HG03095 (cell line): ENCODE data around the gene AARSD1.
"Not testable (repeated sequence)": the region's sequence is repeated elsewhere in the genome, so short reads cannot be mapped to it uniquely, and the experiment has no call there.

ENCODE experiments used
- ATAC-seq: cut with Tn5 transposase; IDR thresholded peaks from one replicate; pipeline ENCODE4 v1.9.1; 2021; ENCODE audit warnings: moderate library complexity; ENCODE audit not compliant: unreplicated experiment

Gene AARSD1, protein sequence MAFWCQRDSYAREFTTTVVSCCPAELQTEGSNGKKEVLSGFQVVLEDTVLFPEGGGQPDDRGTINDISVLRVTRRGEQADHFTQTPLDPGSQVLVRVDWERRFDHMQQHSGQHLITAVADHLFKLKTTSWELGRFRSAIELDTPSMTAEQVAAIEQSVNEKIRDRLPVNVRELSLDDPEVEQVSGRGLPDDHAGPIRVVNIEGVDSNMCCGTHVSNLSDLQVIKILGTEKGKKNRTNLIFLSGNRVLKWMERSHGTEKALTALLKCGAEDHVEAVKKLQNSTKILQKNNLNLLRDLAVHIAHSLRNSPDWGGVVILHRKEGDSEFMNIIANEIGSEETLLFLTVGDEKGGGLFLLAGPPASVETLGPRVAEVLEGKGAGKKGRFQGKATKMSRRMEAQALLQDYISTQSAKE

DNA sequence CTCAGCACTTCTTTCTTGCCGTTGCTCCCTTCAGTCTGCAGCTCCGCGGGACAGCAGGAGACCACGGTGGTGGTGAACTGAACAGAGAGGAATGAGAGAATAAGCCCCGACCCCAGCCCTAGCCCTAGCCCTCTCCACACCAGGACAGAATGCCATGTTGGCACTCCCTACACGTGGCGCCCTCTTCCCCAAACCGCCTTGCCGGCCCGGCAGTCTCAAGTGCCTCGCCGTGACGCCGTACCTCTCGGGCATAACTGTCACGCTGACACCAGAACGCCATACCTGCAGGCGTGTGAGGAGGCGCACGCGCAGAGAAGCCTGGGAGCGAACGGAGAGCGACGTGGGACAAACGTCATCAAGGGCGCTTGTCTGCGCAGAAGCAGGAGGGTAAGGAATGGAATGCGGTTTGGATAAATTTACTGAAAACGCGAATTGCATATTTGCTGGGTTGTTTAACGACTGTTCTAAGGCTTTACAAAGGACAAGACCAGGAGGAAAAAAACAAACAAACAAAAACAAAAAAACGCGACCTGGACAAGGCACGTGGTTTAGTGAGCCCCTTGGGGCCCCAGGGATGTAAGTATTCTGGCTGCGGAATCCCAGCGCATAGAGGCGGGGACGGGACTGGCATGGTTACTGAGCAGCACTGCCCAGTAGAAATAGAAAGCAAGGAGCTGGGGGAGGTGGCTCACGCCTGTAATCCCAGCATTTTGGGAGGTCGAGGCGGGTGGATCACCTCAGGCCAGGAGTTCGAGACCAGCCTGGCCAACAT lies at the start of gene AARSD1:
TSS of gene AARSD1 (minus strand) at position 294 of the 772 bp plus-strand sequence. CDS start at position 280, 14 bp downstream.
- peak; percentile 85 for ATAC-seq

DNA sequence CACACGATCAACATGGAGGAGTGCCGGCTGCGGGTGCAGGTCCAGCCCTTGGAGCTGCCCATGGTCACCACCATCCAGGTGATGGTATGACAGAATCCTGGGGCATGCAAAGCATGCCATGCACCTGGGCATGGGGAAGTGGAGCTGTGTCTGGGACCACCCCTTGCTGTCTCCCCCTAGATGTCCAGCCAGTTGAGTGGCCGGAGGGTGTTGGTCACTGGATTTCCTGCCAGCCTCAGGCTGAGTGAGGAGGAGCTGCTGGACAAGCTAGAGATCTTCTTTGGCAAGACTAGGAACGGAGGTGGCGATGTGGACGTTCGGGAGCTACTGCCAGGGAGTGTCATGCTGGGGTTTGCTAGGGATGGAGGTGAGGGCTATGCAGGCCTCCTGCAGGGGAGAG lies 49.0 kb upstream of the AARSD1 start:
- ATAC-seq: no peak

DNA sequence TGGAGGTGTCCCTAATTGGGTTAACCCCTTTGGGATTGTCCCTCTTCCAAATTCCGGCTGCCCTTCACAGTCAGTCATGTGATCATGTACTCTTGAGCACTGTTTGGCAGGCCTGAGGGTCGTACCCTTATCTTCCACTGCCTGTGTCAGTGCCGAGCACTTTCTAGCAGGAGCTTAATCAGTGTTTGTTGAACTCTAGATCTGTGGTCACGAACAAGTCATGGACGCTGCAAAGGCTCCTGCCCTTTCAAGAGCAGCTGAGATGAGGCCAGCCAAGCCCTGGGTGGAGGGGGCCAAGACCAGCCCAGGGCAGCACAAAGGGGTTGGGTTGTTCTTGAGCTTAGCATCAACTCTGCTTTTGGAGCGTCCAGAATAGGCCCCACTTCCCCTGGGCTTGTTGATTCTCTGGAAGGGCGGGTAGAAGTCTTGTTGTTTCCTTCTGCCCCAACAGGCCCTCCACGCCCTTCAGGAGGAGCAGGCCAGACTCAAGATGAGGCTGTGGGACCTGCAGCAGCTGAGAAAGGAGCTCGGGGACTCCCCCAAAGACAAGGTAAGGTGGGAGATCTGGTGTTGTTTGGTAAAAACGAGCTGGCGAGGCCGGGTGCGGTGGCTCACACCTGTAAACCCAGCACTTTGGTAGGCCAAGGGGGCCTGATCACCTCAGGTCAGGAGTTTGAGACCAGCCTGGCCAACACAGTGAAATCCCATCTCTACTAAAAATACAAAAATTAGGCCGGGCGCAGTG lies 47.6 kb upstream of the AARSD1 start:
- ATAC-seq: no peak

DNA sequence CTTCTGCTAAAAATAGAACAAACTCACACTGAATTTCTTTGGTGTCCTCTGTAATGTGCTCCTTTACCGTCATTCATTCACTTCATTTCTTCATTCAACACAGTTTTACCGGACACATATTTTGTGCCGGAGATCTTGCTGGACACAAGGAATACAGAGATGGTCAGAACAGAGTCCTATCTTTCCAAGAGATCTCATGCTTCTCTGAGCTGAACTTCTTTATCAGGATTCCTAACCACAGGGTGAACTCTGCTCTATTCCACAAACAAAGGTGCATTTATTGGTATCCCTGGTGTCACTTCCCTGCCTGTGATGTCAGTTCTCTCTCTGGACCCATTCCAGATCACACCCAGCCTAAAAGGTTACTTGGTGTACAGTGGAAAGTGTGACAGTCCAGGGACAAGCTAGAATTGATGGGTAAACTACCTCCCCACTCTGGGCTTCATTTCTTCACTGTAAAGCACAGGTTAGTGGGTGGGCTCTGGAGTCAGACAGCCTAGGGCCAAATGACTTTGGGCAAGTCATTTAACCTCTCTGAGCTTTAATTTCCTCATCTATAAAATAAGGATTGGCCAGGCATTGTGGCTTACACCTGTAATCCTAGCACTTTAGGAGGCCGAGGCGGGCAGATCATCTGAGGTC lies 46.5 kb upstream of the AARSD1 start:
- ATAC-seq: no peak

DNA sequence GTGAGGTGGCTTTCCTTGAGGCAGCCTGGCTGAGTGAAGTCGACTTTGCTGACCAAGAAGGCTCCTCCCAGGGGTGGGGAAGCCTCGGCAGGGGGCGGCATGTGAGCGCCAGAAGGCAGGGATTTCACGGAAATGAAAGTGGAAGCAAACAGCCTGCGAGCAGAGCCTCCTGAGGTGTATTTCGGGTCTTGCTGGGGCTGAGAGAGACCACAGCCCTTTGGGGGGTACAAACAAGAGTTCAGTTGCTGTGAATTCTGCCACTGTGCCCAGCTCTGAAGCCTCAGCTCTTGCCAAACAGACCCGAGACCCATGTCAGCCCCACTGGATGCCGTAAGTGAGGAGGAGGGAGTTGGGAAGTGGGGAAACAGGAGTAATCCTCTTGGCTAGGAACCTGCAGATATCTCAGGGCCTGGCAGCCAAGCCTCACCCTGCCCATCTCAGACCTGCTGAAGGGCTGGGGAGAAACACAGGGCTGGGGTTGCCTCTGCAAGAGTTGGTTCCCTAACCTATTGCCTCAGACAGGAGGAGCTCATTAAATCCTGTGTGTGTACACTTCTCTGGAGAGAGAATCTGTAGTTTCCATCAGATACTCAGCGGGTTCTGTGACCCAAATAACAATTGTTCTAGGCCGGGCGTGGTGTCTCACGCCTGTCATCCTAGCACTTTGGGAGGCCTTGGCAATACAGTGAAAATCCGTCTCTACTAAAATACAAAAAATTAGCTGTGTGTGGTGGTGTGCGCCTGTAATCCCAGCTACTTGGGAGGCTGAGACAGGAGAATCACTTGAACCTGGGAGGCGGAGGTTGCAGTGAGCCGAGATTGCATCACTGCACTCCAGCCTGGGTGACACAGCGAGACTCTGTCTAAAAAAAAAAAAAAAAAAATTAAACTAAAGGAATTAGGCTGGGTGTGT lies 42.6 kb upstream of the AARSD1 start, which contains the start of gene IFI35:
TSS of gene IFI35 (plus strand) at position 146 of the 913 bp plus-strand sequence. CDS start at position 310, 164 bp downstream.
- peak; percentile 82 for ATAC-seq

DNA sequence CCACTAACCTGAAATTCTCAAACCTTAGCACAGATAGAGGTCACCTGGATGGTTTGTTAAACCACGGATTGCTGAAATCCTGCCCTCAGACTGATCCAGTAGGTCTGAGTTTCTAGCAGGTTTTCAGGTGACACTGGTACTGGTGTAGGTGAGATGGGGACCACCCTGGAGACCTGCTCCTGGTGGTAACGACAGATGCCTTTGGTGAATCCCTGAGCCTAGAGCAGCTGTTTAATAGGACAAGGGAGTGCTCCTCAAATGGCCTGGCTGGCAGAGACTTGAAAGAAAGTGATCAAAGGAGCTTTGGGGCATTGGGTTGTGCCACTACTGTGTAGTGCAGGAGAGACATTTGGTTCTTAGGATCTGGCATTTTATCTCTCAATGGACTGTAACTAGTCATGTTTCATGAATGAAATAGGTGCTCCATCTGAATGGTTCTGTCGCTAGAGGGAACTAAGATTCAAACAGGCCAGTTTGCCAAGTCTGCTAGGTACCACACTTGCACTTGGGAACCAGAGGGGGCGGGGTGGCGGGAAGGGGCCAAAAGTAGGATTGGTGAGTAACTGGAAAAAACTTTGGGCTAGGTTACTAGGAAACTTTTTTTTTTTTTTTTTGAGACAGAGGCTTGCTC lies 39.4 kb upstream of the AARSD1 start:
- no peak for ATAC-seq

DNA sequence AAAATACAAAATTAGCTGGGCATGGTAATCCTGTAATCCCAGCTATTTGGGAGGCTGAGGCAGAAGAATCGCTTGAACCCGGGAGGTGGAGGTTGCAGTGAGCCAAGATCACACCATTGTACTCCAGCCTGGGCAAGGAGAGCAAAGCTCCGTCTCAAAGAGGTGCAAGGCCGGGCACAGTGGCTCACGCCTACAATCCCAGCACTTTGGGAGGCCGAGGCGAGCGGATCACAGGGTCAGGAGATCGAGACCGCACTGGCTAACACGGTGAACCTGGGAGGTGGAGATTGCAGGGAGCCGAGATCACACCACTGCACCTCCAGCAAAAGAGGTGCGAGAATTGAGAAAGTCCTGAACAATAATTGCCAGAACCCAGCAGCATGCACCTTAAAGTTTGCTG lies 36.6 kb upstream of the AARSD1 start:
- not testable (repeated sequence) for ATAC-seq

DNA sequence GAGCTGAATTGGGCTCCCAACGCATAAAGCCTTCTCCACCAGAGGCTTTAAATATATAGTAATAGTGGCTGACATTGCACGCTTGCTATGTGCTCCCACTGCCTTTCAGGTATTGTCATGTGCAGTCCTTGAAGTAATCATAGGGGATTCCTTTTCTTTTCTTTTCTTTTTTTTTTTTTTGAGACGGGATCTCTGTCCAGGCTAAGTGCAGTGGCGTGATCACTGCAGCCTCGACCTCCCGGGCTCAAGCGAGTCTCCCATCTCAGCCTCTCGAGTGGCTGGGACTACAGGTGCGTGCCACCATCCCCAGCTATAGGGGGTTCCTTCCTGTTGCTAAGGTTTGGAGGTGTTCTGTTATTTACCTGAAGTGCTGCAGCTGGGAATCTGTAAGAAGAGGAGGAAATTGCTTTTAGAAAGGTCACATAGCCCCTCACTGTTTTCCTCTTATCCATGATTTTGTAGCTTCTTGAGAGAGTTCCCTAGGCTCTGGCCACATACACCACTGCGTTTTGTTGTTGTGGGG lies 34.8 kb upstream of the AARSD1 start:
- ATAC-seq: no peak

DNA sequence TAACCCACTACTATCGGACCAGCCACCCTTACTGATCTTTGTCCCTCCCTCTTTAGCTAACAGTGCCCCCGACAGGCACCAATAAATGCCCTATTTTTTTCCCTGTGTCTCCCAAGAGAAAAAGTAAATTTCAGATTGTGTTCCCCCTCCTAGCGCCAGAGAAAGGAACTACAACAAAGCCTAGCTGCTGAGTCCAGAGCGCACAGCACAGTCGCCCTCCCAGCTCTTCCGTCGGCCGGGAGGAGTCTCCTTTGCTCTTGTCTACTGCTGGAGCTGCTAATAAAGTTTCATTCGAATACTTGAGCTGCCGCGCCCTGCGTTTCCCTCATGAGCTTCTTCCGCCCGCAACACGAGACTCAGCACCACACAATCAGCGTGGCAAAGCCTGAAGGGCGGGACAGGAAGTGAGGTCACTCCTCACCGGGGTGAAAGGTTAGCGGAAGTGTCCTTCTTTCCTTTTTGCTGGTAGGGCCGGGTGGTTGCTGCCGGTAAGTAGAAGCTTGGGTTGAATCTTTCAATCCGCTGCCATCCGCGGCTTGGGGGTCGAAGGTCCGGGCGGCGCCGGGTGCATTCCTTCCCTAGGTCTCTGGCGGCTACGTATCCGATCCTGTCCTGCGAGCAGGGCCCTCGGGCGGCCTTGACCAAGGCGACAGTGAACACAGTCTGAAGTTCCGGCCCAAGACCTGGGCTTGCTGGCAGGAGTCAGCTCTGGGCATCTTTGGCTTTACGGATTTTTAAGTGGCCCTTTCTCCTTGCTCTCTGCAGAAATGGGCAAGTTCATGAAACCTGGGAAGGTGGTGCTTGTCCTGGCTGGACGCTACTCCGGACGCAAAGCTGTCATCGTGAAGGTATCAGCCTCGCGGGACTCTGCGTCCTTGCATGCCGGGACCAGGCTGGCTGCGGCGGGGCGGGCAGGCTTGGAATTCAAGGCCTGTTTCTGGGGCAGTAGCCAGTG lies 34.0 kb upstream of the AARSD1 start, which contains the start of gene RPL27:
TSS of gene RPL27 (plus strand) at position 436 of the 955 bp plus-strand sequence. CDS start at position 768, 332 bp downstream.
- ATAC-seq: peak; percentile 88

DNA sequence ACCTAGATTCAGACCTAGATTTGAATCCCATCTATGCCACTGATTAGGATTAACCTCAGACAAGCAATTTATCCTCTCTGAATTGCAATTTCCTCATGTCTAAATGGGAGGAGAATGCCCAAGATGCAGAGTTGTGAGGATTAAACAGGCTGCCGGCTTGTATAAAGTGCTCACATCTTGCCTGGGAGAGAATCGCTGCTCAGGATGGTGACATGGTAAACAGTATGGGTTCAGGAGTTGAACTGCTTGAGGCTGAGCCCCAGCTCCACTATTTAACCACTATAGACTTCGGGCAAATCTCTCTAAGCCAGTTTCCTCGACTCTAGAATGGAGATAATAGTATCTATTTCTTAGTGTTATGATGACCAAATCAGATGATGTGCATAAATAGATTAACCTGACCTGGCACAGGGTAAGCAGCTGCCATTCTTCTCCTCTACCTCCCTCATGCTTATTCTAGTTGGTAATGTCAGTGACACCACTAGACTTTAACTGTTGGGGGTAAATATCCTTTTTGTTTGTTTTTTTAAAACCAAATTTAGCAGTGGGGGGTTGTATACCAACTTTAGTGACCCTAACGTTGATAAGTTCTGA lies 33.2 kb upstream of the AARSD1 start:
- ATAC-seq: no peak

DNA sequence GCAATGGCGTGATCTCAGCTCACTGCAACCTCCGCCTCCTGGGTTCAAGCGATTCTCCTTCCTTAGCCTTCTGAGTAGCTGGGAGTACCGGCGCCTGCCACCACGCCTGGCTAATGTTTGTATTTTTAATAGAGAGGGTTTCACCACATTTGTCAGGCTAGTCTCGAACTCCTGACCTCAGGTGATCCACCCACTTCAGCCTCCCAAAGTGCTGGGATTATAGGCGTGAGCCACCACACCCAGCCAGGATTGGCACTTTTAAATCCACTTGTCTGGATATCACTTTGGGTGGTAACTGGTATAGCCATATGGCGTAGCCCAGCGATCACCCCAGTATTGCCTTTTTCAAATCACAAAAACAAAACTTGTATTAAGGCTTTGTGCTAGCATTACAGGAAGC lies 29.7 kb upstream of the AARSD1 start:
- not testable (repeated sequence) for ATAC-seq

DNA sequence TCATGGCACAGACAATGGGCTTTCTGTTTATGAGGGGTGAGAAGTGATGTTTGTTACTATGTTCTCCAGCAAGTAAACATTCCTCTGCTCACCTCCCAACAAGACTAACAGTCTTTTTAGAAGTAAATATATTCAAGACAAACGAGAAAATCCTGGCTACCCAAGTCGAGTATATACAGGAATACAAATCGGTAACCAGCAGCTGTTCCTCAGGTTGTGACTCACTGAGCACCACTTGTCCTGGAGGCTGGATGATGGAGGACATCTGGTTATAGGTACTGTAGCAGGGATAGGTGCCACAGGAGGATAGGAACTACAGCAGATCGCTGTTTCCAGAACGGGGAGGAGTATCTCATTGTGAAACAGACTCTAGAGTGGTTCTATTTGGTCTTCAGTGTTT lies 28.6 kb upstream of the AARSD1 start:
- ATAC-seq: no peak

DNA sequence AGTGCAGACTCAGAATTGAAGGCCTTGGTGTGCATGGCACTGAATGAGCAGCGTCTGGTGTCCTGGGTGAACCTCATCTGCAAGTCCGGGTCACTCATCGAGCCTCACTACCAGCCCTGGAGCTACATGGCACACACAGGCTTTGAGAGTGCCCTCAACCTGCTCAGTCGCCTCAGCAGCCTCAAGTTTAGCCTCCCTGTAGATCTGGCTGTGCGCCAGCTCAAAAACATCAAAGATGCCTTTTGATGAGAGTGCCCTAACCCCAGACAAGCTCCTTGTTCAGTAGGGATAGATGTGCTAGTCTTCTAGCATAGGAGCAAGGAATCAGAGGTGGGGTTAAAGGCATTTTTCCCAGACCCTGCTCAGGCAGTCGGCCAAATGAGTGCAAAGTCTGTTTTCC lies 27.2 kb upstream of the AARSD1 start:
- ATAC-seq: no peak

DNA sequence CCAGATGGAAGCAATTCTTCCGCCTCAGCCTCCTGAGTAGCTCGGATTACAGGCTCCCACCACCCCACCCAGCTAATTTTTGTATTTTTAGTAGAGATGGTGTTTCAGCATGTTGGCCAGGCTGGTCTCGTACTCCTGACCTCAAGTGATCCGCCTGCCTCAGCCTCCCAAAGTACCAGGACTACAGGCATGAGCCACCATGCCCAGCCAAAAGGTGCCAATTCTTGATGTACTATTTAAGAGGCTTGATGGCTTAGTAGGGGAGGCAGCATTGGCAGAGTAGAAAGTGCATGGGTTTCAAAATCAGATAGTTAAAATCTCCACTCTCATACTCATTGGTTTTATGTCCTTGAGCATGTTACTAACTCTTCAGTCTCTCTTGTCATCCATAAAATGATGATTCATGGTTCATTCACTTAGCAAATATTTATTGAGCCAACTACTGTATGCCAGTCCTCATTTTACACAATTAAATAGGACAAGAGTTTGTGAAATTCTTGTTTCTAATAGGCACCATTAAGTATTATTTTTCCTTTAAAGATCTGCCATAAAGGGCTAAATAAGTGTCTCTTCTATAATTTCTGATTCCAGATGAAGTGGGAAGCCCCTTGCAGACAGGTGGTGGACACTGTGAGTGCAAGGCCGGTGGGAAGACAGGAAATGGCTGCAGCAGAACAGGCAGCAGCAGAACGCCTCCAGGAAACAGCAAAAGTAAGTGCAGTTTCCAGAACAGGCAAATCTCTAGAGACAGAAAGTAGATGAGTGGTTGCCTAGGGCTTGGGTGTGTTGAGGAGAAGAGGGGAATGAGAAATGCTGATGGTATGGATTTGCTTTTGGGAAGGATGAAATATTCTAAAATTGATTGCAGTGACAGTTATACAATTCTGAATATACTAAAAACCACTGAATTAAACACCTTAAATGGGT lies 25.7 kb upstream of the AARSD1 start:
- ATAC-seq: no peak

DNA sequence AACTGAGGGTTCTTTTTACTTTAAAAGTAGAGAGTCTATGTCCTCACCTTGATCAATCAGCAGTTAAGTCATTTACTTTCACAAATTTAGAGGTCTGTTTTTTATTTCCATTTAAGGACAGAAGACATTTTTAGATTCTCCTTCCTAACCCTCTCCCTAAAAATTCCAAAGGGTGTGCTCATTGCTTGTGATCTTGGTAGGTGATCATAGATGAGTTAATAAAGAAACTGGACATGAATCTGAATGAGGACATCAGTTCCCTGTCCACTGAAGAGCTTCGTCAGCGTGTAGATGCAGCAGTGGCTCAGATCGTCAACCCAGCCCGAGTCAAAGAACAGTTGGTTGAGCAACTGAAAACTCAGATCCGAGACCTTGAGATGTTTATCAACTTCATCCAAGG lies 24.9 kb upstream of the AARSD1 start:
- ATAC-seq: no peak

DNA sequence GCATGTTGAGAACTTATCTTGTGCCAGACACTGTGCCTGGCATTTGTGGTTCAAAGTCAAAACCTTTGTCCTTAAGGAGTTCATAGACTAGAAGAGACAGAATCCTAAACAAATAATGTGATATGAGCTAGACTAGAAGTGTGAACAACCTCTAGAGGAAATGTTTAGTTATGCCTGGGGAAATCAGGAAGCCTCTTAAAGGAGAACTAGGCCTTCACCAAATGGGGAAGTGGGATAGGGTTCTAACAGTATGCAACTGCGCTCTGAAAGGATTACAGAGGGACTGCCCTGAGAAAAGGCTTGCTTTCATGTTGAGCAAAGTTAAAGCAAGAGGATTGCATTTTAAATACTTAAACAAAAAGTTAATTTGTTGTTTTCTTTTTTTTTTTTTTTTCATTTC lies 21.0 kb upstream of the AARSD1 start:
- no peak for ATAC-seq
